HG02852 (cell line): ENCODE data around the gene STPG4.

Experiments used
- ATAC-seq: cut with Tn5 transposase; IDR thresholded peaks from one replicate; pipeline ENCODE4 v1.9.1; 2021; ENCODE audit warnings: mild to moderate bottlenecking, moderate library complexity; ENCODE audit not compliant: unreplicated experiment

STPG4 gene

GRCh38 chr2:47056868-47057686 is 98.0 kb downstream of the STPG4 start:
- no peak for ATAC-seq

- ATAC-seq = no peak
Measured at GRCh38 chr2:47056374-47056773, 98.7 kb downstream of the STPG4 start.

- no peak for ATAC-seq
Measured at GRCh38 chr2:47054868-47055267, 100.2 kb downstream of the STPG4 start.

- ATAC-seq = no peak
Measured at GRCh38 chr2:47054036-47054555, 101.0 kb downstream of the STPG4 start.

GRCh38 chr2:47052847-47053246 is 102.3 kb downstream of the STPG4 start:
- ATAC-seq = no peak

GRCh38 chr2:47051562-47051961 is 103.5 kb downstream of the STPG4 start:
- no peak for ATAC-seq

GRCh38 chr2:47050762-47051161 is 104.3 kb downstream of the STPG4 start:
- ATAC-seq = no peak

- no peak for ATAC-seq
Measured at GRCh38 chr2:47050021-47050760, 104.9 kb downstream of the STPG4 start.

GRCh38 chr2:47049502-47049901 is 105.6 kb downstream of the STPG4 start:
- no peak for ATAC-seq

- ATAC-seq = no peak
Measured at GRCh38 chr2:47048801-47049480, 106.2 kb downstream of the STPG4 start.

- ATAC-seq = no peak
Measured at GRCh38 chr2:47046271-47046670, 108.8 kb downstream of the STPG4 start.

GRCh38 chr2:47043891-47044239 is 111.2 kb downstream of the STPG4 start:
- no peak for ATAC-seq

GRCh38 chr2:47043142-47043890 is 111.8 kb downstream of the STPG4 start:
- ATAC-seq = no peak

- ATAC-seq = no peak
Measured at GRCh38 chr2:47041891-47042684, 113.0 kb downstream of the STPG4 start.

GRCh38 chr2:47041063-47041462 is 114.0 kb downstream of the STPG4 start:
- ATAC-seq = no peak

- ATAC-seq = no peak
Measured at GRCh38 chr2:47040651-47041050, 114.5 kb downstream of the STPG4 start.

GRCh38 chr2:47039913-47040562 is 115.1 kb downstream of the STPG4 start:
- ATAC-seq = no peak

- ATAC-seq = no peak
Measured at GRCh38 chr2:47039489-47039870, 115.6 kb downstream of the STPG4 start.

GRCh38 chr2:47038656-47039488 is 116.2 kb downstream of the STPG4 start:
- no peak for ATAC-seq
